NCI-H1694 (cell line): ENCODE data around the gene LRRC25.

Experiments used
- DNase-seq: peaks from one replicate; lab custom pipeline; 2025; lab: John Stamatoyannopoulos, UW

The LRRC25 gene

DNA sequence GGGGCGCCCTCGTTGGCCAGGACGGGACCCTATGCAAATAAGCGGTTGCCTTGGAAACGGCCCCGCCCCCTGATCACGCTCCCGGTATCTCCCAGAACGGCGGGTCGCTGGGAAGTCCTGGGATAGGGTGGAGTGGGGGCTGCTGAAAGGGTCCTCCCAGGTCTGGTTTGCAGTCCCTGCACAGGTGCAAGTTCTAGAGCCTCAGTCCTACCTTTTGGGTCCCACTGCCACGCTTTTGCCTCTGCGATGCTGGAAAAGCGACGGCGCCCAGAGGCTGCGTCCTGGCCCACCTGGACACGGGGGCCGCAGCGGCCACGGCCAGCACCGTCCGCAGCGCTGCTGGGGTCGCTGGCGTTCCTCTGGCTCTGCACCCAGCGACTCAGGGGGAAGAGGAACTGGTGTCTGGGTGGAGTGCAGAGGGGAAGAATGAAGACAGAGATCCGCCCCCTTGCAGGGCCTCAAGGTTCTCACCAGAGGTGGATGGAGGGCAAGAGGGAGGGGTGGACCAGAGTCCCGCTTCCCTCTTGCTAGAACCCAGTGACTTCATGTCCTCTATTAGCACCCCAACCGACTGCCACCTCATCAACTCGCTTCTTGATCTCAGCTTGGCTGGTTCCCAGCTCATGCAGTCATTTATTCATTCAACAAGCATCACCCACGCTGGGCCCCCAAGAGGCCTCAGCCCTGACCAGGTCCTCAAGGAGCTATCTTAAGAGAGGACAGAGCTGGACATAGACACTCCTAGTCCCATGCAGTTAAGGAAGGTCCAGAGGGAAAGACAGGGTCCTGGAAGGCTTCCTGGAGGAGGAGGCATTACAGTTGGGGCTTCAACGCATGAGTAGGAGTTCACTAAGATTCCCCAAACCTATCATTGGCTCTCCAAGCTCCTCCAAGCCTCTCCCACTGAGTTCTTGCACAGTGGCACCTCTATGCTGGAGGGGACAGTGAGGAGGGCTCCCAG lies at the start of gene LRRC25:
TSS of gene LRRC25 (minus strand) at position 381 of the 961 bp plus-strand sequence. CDS start 659 bp downstream, outside the sequence.
- no peak for DNase-seq

DNA sequence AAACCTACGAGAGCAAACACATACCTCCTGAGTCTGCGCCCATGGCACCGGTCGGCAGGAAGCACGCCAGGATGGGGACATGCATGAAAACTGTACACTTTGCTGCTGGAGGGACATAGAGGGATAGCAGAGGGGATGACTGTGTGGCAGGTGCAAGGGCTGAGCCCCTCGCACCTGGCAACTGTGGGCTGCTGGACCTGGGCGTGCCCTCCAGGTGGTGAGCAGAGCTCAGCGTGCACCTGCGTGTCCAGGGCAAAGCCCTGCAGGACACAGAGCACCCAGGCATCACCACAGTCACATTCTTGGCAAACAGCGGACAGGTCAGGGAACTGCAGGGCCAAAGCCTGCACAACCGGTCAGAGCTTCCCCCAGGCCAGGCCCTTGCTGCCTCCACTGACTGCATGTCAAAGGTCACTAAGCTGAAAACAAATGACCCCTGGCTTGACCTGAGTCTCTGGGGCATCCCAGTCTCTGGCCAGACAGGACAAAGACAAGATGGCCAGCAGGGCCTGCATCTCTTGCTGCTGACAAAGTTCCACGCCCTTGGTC lies 49.5 kb upstream of the LRRC25 start:
- DNase-seq, result no peak

DNA sequence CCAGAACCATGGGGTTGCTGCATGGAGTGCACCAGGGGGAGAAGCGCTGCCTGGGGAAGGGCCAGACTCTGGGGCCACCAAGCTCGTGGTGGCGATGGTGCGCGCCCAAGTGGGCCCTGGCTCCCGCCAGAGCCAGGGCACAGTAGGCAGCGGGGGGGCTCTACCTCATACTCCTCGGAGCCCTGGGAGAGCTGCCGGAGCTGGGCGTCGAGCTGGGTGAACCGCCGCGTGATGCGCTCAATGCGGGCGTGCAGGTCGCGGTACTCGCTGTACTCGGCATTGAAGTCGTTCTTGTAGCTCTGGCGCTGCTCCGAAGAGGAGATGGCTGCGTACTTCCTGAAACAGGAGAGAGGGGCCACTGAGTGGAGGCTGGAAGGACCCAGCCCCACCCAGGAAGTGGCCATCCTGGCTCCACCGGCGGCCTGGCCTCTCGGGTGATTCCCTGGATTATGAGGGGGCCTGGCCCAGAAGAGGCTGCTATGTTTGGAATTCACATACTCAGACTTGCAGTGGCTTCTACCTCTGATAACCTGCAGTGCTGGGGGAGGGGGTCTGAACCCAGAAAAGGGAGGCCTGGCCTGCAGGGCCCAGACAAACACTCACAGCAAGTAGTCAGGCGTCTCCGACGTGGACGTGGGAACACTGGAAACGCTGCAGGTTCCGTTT lies 48.9 kb upstream of the LRRC25 start:
- DNase-seq, result no peak

GRCh38 chr19:18445262-18445948 lies 48.0 kb upstream of the LRRC25 start:
- DNase-seq, result no peak

DNA sequence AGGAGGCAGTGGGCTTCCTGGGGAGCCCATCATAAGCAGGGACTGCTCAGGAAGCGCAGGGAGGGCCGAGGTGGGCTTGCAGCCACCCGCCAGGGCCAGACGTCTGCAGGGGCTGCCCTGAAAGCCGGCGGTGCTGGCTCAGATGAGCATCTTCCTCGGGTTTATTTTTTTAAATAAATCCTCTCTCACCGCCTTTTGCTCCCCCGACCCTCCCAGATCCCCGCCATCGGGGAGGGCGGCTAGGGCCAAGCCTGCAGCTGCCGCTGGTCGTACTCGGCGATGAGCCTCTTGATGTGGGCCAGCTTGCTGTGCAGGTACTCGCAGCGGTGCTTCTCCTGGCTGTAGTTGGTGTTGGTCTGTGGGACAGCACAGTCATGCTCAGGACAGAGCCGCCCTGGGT lies 47.1 kb upstream of the LRRC25 start:
- no peak for DNase-seq

DNA sequence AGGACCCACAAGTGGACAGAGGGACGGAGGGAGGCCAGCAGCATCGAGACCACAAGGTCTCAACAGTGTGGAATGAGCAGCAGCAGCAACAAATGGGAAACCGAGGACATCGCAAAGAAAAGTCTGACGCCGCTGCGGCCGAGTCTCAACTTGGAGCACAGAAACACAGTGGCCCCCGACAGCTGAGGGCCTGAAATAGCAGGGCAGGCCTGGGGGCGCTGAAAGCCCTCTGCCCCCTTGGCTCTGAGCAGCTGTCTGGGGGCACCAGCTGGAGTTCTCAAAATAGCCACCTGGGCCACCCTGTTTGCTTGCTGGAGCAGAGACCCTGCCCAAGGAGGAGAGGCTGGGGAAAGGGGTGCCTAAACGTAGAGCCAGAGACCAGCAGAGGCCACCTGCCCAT lies 46.4 kb upstream of the LRRC25 start:
- DNase-seq, result no peak

DNA sequence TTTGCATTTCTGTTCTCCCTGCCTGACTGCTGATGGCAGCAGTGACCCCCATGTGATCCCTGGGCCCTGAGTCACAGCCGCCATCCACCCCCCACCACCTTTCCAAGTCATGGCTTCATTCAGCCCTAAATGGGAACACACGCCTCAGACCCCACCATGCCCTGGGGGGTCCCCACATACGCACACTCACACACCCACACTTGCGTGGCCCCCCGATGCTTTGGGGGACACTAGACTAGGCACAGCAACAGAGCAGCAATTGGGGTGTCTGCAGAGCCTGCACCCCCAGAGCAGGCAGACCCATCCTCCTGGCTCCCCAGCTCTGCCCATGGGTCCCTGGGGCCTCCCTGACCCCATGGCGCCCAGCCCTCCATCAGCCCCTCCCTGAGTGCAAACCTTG lies 46.0 kb upstream of the LRRC25 start:
- no peak for DNase-seq

DNA sequence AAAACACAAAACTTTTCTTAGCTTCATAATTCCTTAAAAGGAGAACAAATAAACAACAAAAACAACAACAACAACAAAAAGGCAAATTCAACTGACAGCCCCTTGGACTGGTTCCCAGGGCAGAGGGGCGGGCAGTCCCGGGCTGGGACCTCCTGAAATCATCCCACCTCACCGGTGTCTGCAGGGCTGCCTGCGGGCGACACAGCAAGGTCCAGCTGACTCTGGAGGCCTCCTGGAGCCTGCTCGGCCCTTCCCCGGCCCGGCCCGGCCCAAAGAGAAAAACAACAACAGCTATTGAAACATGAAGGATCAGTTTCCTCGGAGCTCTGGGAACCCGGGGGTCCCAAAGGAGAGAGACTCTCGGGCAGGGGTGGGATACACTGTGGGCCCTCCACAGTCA lies 45.5 kb upstream of the LRRC25 start:
- DNase-seq, result no peak

DNA sequence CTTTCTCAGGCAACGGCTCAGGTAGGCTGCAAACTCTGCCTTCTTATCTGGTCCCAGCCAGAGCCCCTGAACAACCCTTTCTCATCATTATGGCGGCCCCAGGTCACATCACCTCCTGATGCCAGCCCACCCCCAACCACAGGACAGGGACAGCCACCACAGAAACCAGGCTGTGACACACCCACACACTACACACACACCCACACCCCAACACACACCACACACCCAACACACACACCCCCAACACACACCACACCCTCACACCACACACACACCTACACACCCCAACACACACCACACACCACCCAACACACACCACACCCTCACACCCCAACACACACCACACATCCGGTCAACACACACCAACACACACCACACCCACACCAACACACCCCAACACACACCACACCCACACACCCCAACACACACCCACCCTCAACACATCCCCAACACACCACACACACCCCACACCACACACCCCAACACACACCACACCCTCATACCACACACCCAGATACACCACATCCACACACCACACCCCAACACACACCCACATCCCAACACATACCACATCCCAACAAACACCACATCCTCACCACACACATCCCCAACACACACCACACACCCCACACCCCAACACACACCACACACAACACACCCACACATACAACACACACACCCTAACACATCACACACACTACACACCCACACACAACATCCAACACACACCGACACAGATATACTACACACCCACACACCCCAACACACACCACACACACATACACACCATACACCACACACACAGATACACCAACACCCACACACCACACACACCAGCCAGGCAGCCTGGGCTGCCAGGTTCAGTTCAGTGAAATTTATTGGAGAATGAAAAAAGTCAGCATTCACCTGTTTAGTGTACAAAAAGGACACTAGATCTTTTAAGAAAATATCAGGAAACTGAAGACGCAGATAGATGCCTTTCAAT lies 44.7 kb upstream of the LRRC25 start:
- no peak for DNase-seq

- no peak for DNase-seq
Observed at GRCh38 chr19:18440936-18441803, 43.7 kb upstream of the LRRC25 start.

GRCh38 chr19:18440415-18440877 lies 43.0 kb upstream of the LRRC25 start:
- peak; percentile 15 for DNase-seq

- no peak for DNase-seq
Observed at GRCh38 chr19:18439910-18440237, 42.5 kb upstream of the LRRC25 start.

GRCh38 chr19:18439025-18439909 lies 41.8 kb upstream of the LRRC25 start:
- no peak for DNase-seq

GRCh38 chr19:18438331-18439024 lies 41.1 kb upstream of the LRRC25 start:
- no peak for DNase-seq

DNA sequence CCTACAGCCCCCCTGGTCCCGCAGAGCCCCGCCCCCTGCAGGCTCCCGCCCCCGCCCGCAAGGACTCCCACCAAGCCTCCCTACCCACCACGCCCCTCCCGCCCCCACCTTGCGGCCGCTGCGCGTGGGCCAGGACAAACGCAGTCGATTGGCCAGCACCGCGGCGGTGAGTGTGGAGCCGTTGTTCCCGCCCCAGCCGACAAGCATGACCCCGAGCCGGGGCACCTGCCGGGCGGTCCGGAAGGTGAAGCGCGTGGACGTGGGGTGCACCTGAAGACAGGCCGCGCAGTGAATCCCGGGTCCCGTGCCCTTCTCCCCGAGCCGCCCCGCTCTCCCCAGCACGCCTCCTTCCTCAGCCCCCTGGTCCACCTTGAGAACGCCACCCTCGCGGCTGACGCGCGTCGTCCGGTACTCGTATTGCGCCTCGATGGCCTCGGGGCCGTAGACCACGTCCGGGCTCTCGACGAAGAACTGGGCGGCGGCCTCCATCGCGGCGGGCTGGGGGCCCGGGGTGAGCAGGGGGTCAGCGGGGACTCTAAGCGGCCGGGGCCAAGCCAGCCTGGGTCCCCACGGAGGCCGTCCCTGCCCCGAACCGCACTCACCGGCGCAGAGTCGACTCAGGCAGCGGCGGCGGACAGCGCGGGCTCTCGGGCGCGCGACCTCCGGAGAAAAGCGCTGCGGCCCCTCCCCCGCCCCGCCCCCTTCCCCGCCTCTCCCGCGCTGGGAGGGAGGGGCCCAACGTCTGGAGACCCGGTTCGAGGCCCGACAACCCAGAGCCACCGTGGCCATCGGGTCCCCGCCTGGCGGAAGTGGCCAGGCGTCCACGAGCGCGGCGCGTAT lies 40.3 kb upstream of the LRRC25 start, which contains the start of gene ISYNA1:
TSS of gene ISYNA1 (minus strand) at position 643 of the 840 bp plus-strand sequence. CDS start at position 489, 154 bp downstream.
- DNase-seq, result no peak

DNA sequence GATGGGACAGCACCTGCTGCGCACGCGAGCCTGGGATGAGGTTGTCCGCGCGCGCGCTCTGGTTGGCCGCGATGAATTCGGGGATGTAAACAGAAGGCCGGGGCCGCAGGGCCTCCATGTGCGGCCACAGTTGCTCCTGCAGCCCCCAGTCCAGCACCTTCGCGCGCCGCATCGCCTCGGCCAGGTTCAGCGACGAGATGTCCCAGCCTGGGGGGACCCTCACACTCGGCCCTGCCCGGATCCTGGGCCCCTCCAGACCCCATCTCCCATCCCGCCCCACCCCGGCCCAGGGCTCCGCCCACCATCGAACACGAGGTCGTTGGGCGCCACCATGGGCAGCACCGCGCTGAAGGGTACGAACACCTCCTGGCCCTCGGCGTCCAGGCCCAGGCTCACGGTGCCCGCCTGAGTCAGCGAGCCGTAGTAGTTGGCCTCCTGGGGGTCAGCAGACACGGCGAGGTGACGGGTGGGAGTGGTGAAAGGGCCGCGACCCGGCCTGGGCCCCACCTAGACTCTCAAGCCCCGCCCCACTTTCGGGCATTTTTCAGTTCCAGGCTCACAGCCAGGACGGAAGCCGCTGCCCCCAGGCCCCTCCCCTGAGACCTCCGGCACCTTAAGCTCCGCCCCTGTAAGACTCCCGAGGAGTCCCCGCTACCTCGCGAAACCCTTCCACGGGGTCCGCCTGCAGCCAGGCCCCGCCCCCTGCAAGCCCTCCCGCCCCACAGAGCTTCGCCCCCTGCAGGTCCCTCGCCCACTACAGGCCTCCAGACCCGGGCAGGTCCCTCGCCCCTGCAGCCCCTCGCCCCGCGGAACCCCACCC lies 39.5 kb upstream of the LRRC25 start:
- peak; percentile 56 for DNase-seq
